GM06990 (cell line): ENCODE results near the gene MAGI2.

ENCODE experiments used
- DNase-seq: peaks from one replicate; pipeline ENCODE4 v3.0.0-alpha.2; 2011; ENCODE audit not compliant: insufficient read length; ENCODE audit errors: extremely low read depth
- H3K27me3 ChIP-seq: replicated peaks from 2 replicates; pipeline ENCODE4 v1.6.0; 2011; ENCODE audit warnings: low read length; ENCODE audit not compliant: control insufficient read depth, insufficient read depth
- H3K36me3 ChIP-seq: 2 replicates; pipeline ENCODE4 v1.5.1; 2011; ENCODE audit warnings: low read length; ENCODE audit not compliant: control insufficient read depth, insufficient read depth
- H3K4me3 ChIP-seq: replicated peaks from 2 replicates; pipeline ENCODE4 v1.5.1; 2011; ENCODE audit warnings: low read depth, mild to moderate bottlenecking, control low read depth, low read length
- CTCF ChIP-seq: IDR thresholded peaks from 2 replicates; pipeline ENCODE4 v1.5.1; 2011; ENCODE audit warnings: low read length, control low read depth, mild to moderate bottlenecking, inconsistent platforms; ENCODE audit not compliant: insufficient read depth, poor library complexity, severe bottlenecking

MAGI2 gene

DNA sequence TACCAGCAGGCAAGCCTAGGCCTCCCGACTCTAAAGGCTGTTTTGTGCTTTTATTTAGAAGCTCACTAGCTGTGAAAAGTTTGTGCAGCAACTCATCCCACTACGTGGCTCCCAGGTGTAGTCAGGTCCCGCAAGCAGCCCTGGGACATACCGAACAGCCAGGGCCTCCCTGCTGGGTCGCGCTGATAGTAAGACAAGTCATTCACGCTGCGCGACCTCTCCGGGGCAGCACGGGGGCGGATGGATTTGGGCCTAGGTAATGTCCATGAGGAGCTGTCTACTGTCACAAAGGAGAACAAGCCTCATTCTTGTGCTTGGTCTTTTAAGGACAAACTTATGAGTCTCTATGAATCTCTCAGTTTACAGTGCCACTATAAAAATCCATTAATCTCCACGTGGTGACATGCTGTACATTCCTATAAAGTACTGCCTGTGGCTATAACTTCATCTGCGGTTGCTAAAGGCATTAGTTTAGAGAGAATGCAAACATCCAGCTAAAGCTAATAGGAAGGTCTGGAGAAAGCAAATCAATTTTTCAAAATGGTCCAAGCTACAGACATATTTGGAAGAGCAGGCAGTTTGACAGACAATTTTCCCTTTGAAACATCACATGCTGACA lies 1108.1 kb downstream of the MAGI2 start:
- Histone ChIP-seq H3K4me3 (no peak overlapping the region), H3K36me3 (no peaks in the 10 kb centered on the region), H3K27me3 (no peaks in the 10 kb centered on the region; the same call in 1 of the 2 replicates)
- no peak for DNase-seq
- no peak for TF ChIP-seq CTCF

DNA sequence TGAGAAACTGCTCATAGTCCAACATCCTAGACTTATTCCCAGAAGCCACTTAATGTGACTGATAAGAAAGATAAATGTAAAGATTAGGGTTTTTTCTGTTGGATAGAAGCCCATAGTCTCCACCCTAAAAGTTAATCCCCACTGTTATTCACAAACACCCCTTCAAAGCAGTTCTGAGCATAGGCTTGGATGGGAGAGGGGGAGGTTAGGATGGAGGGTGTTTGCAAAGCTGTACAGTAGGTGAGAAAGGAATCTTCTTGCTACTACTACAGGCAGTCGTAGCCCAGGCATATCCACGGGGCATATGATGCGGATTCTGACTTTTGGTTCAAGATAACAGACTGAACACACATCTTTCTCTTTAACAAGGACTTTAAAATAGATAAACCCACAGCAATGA lies 1119.0 kb downstream of the MAGI2 start:
- DNase-seq = no peak
- TF ChIP-seq CTCF = no peak
- Histone ChIP-seq H3K36me3 (no peaks in the 10 kb centered on the region), H3K27me3 (no peaks in the 10 kb centered on the region), H3K4me3 (no peak overlapping the region)

DNA sequence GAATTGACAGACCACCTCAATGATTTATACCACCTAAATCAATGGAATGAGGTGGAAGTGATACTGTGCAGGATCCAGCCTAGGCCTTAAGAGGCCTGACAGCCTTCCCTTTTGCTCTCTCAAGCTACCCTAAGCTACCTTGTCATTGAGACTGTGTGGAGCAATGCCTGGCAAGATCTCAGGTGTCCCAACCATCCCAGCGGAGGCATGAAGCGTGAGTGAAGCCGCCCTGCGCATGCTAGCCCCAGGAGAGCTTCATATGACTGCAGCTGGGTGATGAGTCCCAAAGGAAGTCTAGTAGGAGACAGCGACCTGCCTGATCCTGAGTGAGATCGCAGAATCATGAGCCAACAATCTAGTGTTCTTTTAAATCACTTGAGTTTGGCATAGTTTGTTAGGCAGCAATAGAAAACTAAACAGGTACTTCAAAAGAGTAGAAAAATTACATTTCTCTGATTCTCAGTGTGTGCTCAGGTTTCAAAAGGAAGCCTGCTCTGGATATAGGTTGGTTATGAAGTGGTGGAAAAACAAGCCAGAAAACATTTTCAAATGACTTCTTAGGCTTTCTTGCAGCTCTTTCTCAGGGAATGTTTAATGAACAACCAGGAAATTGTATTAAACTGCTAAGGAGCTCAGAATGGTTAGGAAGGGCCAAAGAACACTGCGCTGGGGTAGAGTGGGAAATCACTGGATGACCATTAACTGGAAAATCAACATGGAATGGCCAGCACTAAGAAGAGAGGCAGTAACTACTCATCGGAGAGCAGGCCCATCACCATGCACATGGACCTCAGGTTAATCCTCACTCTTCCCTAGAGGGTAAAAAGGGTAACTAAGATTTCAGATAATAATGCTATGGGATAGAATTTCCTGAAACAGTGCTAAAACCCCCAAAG lies 1119.7 kb downstream of the MAGI2 start:
- TF ChIP-seq CTCF = no peak
- no peak overlapping the region for H3K4me3 ChIP-seq
- H3K36me3 ChIP-seq = no peaks in the 10 kb centered on the region
- DNase-seq = no peak
- H3K27me3 ChIP-seq = no peaks in the 10 kb centered on the region

GRCh38 chr7:78329001-78329655 lies 1124.3 kb downstream of the MAGI2 start:
- DNase-seq = no peak
- no peak for TF ChIP-seq CTCF
- no peaks in the 10 kb centered on the region for H3K27me3 ChIP-seq

GRCh38 chr7:78327718-78328117 lies 1125.7 kb downstream of the MAGI2 start:
- Histone ChIP-seq H3K36me3 (no peaks in the 10 kb centered on the region), H3K4me3 (no peak overlapping the region), H3K27me3 (no peaks in the 10 kb centered on the region)
- no peak for DNase-seq
- no peak for TF ChIP-seq CTCF

More at GRCh38 chr7:78329001-78329655, 1124.3 kb downstream of the MAGI2 start:
- Histone ChIP-seq H3K4me3 (no peak overlapping the region), H3K36me3 (no peaks in the 10 kb centered on the region)
